Suprapubic skin (tissue), 3 donors: ENCODE data around the gene LIMD2.

Source experiments
- POLR2A ChIP-seq, 2 donors: fragments of 450-650 bp; IDR thresholded peaks; one replicate each; pipeline ENCODE4 v1.6.1; 2017; ENCODE audit warnings: antibody characterized with exemption in 2 of 2, mild to moderate bottlenecking in 2 of 2, moderate library complexity in 2 of 2
- TF ChIP-seq, protein P1 (sequence below), 2 donors: fragments of 200-600 bp in 1 of 2; fragments of 450-650 bp in 1 of 2; sonication (generic) in 1 of 2; IDR thresholded peaks; one replicate each; pipeline ENCODE4 v1.5.1; 2016 to 2019; ENCODE audit warnings: antibody characterized with exemption in 2 of 2, mild to moderate bottlenecking in 1 of 2, moderate library complexity in 1 of 2

DNA sequence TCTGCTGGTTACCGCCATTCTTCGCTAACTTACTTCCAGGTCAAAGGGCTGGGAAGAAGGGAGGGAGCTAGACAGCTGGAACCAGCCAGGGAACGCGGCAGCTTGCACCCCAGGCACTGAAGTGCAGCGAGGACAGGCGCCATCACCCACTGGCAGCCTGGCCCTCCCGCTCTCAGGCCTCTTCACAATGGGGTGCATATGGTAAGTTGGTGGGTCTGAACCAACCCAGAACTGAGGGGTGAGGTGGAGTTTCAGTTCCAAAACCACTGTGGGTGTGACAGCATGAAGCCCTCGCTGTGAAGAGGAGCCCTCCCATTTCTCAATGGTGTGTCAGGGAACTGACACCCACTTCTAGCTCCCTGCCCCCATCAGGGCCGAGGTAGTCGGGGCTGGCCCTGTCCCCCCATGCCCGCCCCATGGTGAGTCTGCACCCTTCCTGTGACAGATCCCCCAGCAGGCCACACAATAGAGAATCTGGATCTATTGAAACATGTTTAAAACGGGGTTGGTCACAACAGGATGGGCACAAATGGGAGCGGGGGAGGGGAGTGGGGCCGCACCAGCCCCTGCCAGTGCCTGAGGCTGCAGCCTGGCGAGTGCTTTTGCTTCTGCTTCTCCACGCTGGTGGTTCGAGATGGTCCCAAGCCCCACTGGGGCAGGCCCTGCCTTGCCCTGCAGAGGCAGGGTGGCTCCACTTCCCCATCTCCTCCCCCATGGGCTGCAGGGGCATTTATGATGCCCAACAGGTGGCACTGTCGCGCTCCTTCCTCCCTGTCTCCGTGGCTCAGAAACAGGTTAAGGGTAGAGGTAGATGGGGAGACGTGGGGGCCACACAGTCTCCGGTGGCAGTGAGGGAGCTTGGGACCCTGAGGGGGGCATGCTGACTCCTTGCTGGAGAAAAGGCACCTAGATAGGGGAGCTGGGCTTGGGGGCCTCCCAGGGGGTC is 2.3 kb downstream of the LIMD2 start:
- no peak for TF ChIP-seq POLR2A (IDR thresholded peaks at IDR 0.05)
- TF ChIP-seq, protein P1, sequence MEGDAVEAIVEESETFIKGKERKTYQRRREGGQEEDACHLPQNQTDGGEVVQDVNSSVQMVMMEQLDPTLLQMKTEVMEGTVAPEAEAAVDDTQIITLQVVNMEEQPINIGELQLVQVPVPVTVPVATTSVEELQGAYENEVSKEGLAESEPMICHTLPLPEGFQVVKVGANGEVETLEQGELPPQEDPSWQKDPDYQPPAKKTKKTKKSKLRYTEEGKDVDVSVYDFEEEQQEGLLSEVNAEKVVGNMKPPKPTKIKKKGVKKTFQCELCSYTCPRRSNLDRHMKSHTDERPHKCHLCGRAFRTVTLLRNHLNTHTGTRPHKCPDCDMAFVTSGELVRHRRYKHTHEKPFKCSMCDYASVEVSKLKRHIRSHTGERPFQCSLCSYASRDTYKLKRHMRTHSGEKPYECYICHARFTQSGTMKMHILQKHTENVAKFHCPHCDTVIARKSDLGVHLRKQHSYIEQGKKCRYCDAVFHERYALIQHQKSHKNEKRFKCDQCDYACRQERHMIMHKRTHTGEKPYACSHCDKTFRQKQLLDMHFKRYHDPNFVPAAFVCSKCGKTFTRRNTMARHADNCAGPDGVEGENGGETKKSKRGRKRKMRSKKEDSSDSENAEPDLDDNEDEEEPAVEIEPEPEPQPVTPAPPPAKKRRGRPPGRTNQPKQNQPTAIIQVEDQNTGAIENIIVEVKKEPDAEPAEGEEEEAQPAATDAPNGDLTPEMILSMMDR (IDR thresholded peaks at IDR 0.05), result peak in 1 of 2 donors; percentile 60
